KMS-11 (cell line): ENCODE data around the gene HOOK1.

Source experiments
- H2AFZ ChIP-seq: fragments of 200-600 bp; sonication (generic); 2 replicates; pipeline ENCODE4 v1.6.1; 2016; ENCODE audit warnings: antibody characterized with exemption, mixed run types, low read depth
- H3K27ac ChIP-seq: fragments of 200-600 bp; sonication (generic); 2 replicates; pipeline ENCODE4 v1.6.1; 2016; ENCODE audit warnings: mild to moderate bottlenecking, mixed run types
- H3K27me3 ChIP-seq: fragments of 200-600 bp; sonication (generic); 2 replicates; pipeline ENCODE4 v1.6.1; 2017; ENCODE audit warnings: mild to moderate bottlenecking, low read depth, mixed run types, moderate library complexity; ENCODE audit not compliant: insufficient read depth
- H3K36me3 ChIP-seq: fragments of 200-600 bp; sonication (generic); 2 replicates; pipeline ENCODE4 v1.6.1; 2017; ENCODE audit warnings: mild to moderate bottlenecking, mixed run types; ENCODE audit not compliant: insufficient read depth
- H3K4me1 ChIP-seq: fragments of 200-600 bp; sonication (generic); 2 replicates; pipeline ENCODE4 v1.6.1; 2016; ENCODE audit warnings: mild to moderate bottlenecking, low read depth, mixed run types; ENCODE audit not compliant: poor library complexity, severe bottlenecking
- H3K4me2 ChIP-seq: fragments of 200-600 bp; sonication (generic); 2 replicates; pipeline ENCODE4 v1.7.0; 2016; ENCODE audit warnings: mild to moderate bottlenecking, mixed run types
- H3K4me3 ChIP-seq: fragments of 200-600 bp; sonication (generic); IDR thresholded peaks from 2 replicates; pipeline ENCODE4 v1.6.1; 2017; ENCODE audit warnings: low read depth, low read length, mixed read lengths; ENCODE audit not compliant: insufficient read depth
- H3K79me2 ChIP-seq: fragments of 200-600 bp; sonication (generic); 2 replicates; pipeline ENCODE4 v1.6.1; 2016; ENCODE audit warnings: low read depth, mixed run types; ENCODE audit not compliant: insufficient read depth
- H3K9ac ChIP-seq: fragments of 200-600 bp; sonication (generic); 2 replicates; pipeline ENCODE4 v1.6.1; 2016; ENCODE audit warnings: mild to moderate bottlenecking, mixed run types
- H4K20me1 ChIP-seq: fragments of 200-600 bp; sonication (generic); 2 replicates; pipeline ENCODE4 v1.6.1; 2016; ENCODE audit warnings: mild to moderate bottlenecking, mixed run types; ENCODE audit not compliant: insufficient read depth
- CTCF ChIP-seq: fragments of 200-600 bp; sonication (generic); conservative IDR thresholded peaks from 2 replicates; pipeline ENCODE4 v1.6.1; 2017; ENCODE audit warnings: low read depth, mild to moderate bottlenecking, antibody characterized with exemption, low read length, moderate library complexity, mixed read lengths

The HOOK1 gene

DNA sequence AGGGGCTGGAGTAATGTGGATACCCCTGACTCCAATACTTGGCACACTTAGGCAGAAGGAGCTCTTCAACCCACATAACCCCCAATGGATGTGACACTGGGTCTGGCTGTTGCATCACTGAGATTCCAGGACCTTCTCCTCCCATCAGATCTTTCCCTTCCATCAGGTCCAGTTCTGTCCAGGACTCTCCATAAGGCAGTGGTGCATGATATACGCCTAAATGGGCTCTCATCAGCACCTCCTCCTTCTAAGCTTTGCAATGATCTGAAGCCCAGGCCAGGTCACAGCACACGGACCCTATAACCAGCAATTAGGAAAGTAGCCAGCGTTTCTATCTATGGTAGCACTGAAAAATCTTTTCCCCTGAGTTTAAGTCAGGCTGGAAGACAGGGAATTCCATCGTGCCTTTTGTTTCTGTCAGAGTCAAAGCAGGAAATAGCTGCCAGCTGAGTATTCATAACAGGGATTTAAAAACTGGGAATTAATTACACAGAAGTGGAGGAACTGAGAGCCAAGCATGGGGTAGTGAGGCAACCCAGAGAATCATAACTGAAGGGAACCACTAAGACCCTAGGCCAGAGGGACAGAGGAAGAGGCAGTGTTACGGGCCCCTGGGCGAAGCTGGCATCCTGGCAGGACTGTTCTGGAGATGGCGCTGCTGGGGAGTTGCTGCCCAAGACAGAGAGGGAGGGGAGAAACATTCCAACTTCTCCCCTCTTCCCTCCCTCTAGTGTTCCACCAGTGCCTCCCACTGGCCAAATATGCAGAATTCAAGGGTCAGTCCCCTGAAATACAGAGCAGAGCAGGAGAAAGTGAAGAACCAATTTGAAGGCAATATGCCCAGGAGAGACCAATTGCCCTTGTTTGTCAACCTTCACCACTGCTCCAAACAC, 37.5 kb upstream of the HOOK1 start:
- Histone ChIP-seq H3K4me1 (no peaks in the 10 kb centered on the region), H3K27me3 (no peaks in the 10 kb centered on the region), H3K4me3 (no peak overlapping the region), H3K27ac (no peak overlapping the region), H3K79me2 (no peaks in the 10 kb centered on the region), H2AFZ (no peak overlapping the region), H4K20me1 (no peaks in the 10 kb centered on the region), H3K9ac (no peak overlapping the region), H3K4me2 (no peak overlapping the region), H3K36me3 (no peaks in the 10 kb centered on the region)
- no peak for TF ChIP-seq CTCF

GRCh38 chr1:59779949-59780348, 34.8 kb upstream of the HOOK1 start:
- peak; percentile 44 for TF ChIP-seq CTCF
- Histone ChIP-seq H3K79me2 (no peaks in the 10 kb centered on the region), H3K4me1 (no peaks in the 10 kb centered on the region)

GRCh38 chr1:59788825-59789224, 25.9 kb upstream of the HOOK1 start:
- H2AFZ ChIP-seq = 0 out of 2 replicates have a peak overlapping the region, but pooled peaks have one; percentile 2
- H3K9ac ChIP-seq = no peak overlapping the region
- no peak overlapping the region for H3K4me3 ChIP-seq
- peaks cover 24% of the 10 kb centered on the region for H3K4me1 ChIP-seq
- no peaks in the 10 kb centered on the region for H3K27me3 ChIP-seq
- no peak for TF ChIP-seq CTCF
- H3K36me3 ChIP-seq = no peaks in the 10 kb centered on the region
- no peaks in the 10 kb centered on the region for H4K20me1 ChIP-seq
- H3K27ac ChIP-seq = peak overlapping the region; percentile 18; the same call in 1 of the 2 replicates
- peak overlapping the region; percentile 37 for H3K4me2 ChIP-seq
- H3K79me2 ChIP-seq = no peaks in the 10 kb centered on the region

More at GRCh38 chr1:59779949-59780348, 34.8 kb upstream of the HOOK1 start:
- H3K4me2 ChIP-seq = no peak overlapping the region
- H3K27me3 ChIP-seq = no peaks in the 10 kb centered on the region
- no peak overlapping the region for H3K4me3 ChIP-seq
- H3K27ac ChIP-seq = no peak overlapping the region
- H2AFZ ChIP-seq = no peak overlapping the region
- no peaks in the 10 kb centered on the region for H3K36me3 ChIP-seq
- no peak overlapping the region for H3K9ac ChIP-seq
- no peaks in the 10 kb centered on the region for H4K20me1 ChIP-seq

DNA sequence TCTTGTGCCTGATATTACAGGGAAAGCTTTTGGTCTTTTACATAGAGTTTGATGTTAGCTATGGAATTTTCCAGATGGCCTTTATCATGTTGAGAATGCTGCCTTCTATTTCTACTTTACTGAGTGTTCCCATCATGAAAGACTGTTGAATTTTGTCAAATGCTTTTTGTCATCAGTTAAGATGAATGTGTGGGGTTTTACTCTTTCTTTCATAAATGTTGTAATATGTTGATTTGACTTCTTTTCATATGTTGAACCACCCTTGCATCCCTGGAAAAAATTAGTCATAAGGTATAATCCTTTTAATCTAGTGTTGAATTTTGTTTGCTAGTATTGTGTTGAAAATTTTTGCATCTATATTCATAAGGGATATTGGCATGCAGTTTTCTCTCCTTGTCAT, 16.1 kb upstream of the HOOK1 start:
- Histone ChIP-seq H4K20me1 (no peaks in the 10 kb centered on the region), H3K4me3 (no peak overlapping the region), H3K4me1 (peaks cover 5% of the 10 kb centered on the region), H3K9ac (no peak overlapping the region), H3K4me2 (no peak overlapping the region), H3K79me2 (no peaks in the 10 kb centered on the region), H2AFZ (no peak overlapping the region), H3K36me3 (no peaks in the 10 kb centered on the region), H3K27me3 (no peaks in the 10 kb centered on the region), H3K27ac (no peak overlapping the region)
- TF ChIP-seq CTCF = no peak
